H1 (cell line): Measurements from ENCODE around the gene GNG12. TPM values are rescaled to one million over a fixed set of nuclear protein-coding genes. Genes with fewer than 3 reads are reported as not detected.

Source experiments
- CTCF ChIA-PET: fragments of 300-600 bp; sonication (Branson Sonifier 250); formaldehyde crosslinking; loops from one replicate; lab custom pipeline; 2021; ENCODE audit not compliant: partially characterized antibody; lab: Charles Lee
- POLR2A ChIA-PET: fragments of 300-600 bp; sonication (Branson Sonifier 250); formaldehyde crosslinking; loops from one replicate; lab custom pipeline; 2021; ENCODE audit warnings: inconsistent platforms; ENCODE audit not compliant: partially characterized antibody; lab: Charles Lee
- DNase-seq, 2 experiments: peaks; one replicate each; pipeline versions ENCODE4 v3.0.0 to v3.0.0-alpha.2; 2010 to 2022; ENCODE audit warnings: low spot score in 2 of 2, low read depth in 1 of 2, mixed read lengths in 1 of 2
- FAIRE-seq: peaks from 2 replicates; lab custom pipeline; 2011; peaks lifted over from hg19 to GRCh38; lab: Jason Lieb, UNC
- H2AFZ ChIP-seq: 2 replicates; pipeline ENCODE4 v1.8.1; 2012; ENCODE audit warnings: low read length, inconsistent platforms
- H2AK5ac ChIP-seq: 2 replicates; pipeline ENCODE4 v1.6.1; 2013; ENCODE audit warnings: low read depth, low read length
- H2BK120ac ChIP-seq: replicated peaks from 2 replicates; pipeline ENCODE3; 2013; ENCODE audit warnings: low read depth, low read length, inconsistent platforms
- H2BK12ac ChIP-seq: 2 replicates; pipeline ENCODE4 v1.6.1; 2013; ENCODE audit warnings: low read depth, low read length
- H2BK15ac ChIP-seq: 2 replicates; pipeline ENCODE4 v1.6.1; 2013; ENCODE audit warnings: low read length
- H2BK20ac ChIP-seq: 2 replicates; pipeline ENCODE4 v1.6.1; 2013; ENCODE audit warnings: low read length
- H2BK5ac ChIP-seq: 2 replicates; pipeline ENCODE4 v1.6.1; 2013; ENCODE audit warnings: low read depth, low read length
- H3K14ac ChIP-seq: 2 replicates; pipeline ENCODE4 v1.6.1; 2013; ENCODE audit warnings: inconsistent platforms; ENCODE audit not compliant: insufficient read length
- H3K18ac ChIP-seq: 2 replicates; pipeline ENCODE4 v1.6.1; 2013; ENCODE audit warnings: low read length; ENCODE audit errors: extremely low read depth
- H3K23ac ChIP-seq: 2 replicates; pipeline ENCODE4 v1.6.1; 2013; ENCODE audit warnings: inconsistent platforms; ENCODE audit not compliant: insufficient read length
- H3K23me2 ChIP-seq: 2 replicates; pipeline ENCODE4 v1.6.1; 2013; ENCODE audit warnings: low read depth, low read length
- H3K27ac ChIP-seq: 2 replicates; pipeline ENCODE4 v1.6.1; 2011; ENCODE audit warnings: low read depth, low read length, inconsistent platforms
- H3K27me3 ChIP-seq, 4 experiments: replicated peaks in 1 of 4; 1 replicate in 1 of 4; 2 replicates in 3 of 4; pipeline versions ENCODE4 v1.6.1 to v1.8.1; 2011 to 2013; ENCODE audit warnings: low read length in 3 of 4, mild to moderate bottlenecking in 3 of 4, inconsistent platforms in 2 of 4, mixed read lengths in 2 of 4, moderate library complexity in 1 of 4; ENCODE audit not compliant: control insufficient read depth in 3 of 4, insufficient read depth in 3 of 4; ENCODE audit errors: extremely low read depth in 1 of 4
- H3K36me3 ChIP-seq, 4 experiments: 2 replicates each; pipeline versions ENCODE4 v1.6.1 to v1.8.1; 2011 to 2013; ENCODE audit warnings: mild to moderate bottlenecking in 4 of 4, low read length in 3 of 4, moderate library complexity in 2 of 4, control low read depth in 1 of 4, inconsistent platforms in 1 of 4; ENCODE audit not compliant: insufficient read depth in 4 of 4, control insufficient read depth in 2 of 4
- H3K4ac ChIP-seq: replicated peaks from 2 replicates; pipeline ENCODE3; 2013; ENCODE audit warnings: low read length, low read depth, mixed read lengths, inconsistent platforms; ENCODE audit not compliant: insufficient read length
- H3K4me1 ChIP-seq, 4 experiments: replicated peaks in 1 of 4; 1 replicate in 1 of 4; 2 replicates in 3 of 4; pipeline versions ENCODE4 v1.6.1 to v1.8.1; 2011 to 2013; ENCODE audit warnings: low read length in 3 of 4, inconsistent platforms in 2 of 4, mixed read lengths in 1 of 4; ENCODE audit not compliant: insufficient read depth in 4 of 4, control insufficient read depth in 3 of 4
- H3K4me2 ChIP-seq, 2 experiments: 2 replicates each; pipeline versions ENCODE4 v1.6.1 to v1.8.1; 2011 to 2013; ENCODE audit warnings: low read depth in 2 of 2, low read length in 2 of 2, control low read depth in 1 of 2, inconsistent platforms in 1 of 2, mild to moderate bottlenecking in 1 of 2; ENCODE audit not compliant: insufficient read depth in 1 of 2
- H3K4me3 ChIP-seq, 4 experiments: fragments of 200-600, 300-600 bp in 1 of 4; sonication (generic), shearing (Covaris generic), sonication (Bioruptor Twin) in 1 of 4; 2 replicates each; pipeline versions ENCODE4 v1.5.1 to v1.8.1; 2011 to 2016; ENCODE audit warnings: low read length in 4 of 4, low read depth in 3 of 4, control low read depth in 2 of 4, inconsistent platforms in 2 of 4, mild to moderate bottlenecking in 2 of 4, mixed read lengths in 1 of 4, moderate library complexity in 1 of 4; ENCODE audit not compliant: insufficient read depth in 2 of 4; ENCODE audit errors: extremely low read depth in 1 of 4
- H3K56ac ChIP-seq: replicated peaks from 2 replicates; pipeline ENCODE3; 2013; ENCODE audit warnings: low read depth, mild to moderate bottlenecking, mixed read lengths, low read length, inconsistent platforms; ENCODE audit not compliant: insufficient read length
- H3K79me1 ChIP-seq: 2 replicates; pipeline ENCODE4 v1.6.1; 2013; ENCODE audit warnings: low read depth, low read length, control low read depth
- H3K79me2 ChIP-seq, 2 experiments: 2 replicates each; pipeline versions ENCODE4 v1.6.1 to v1.8.1; 2012 to 2013; ENCODE audit warnings: low read length in 2 of 2, mild to moderate bottlenecking in 2 of 2, inconsistent platforms in 1 of 2; ENCODE audit not compliant: insufficient read depth in 2 of 2, control insufficient read depth in 1 of 2
- H3K9ac ChIP-seq, 4 experiments: replicated peaks in 1 of 4; 1 replicate in 1 of 4; 2 replicates in 3 of 4; pipeline versions ENCODE4 v1.6.1 to v1.8.1; 2011 to 2013; ENCODE audit warnings: low read depth in 3 of 4, low read length in 3 of 4, control low read depth in 2 of 4, mild to moderate bottlenecking in 2 of 4, moderate library complexity in 2 of 4, inconsistent platforms in 1 of 4; ENCODE audit errors: extremely low read depth in 1 of 4
- H3K9me3 ChIP-seq, 2 experiments: 2 replicates each; pipeline versions ENCODE4 v1.6.1 to v1.8.1; 2012 to 2013; ENCODE audit warnings: mild to moderate bottlenecking in 2 of 2, moderate library complexity in 2 of 2, control low read depth in 1 of 2, inconsistent platforms in 1 of 2, low read depth in 1 of 2, low read length in 1 of 2, mixed read lengths in 1 of 2; ENCODE audit not compliant: insufficient read depth in 2 of 2
- H4K20me1 ChIP-seq, 2 experiments: replicated peaks in 1 of 2; 2 replicates each; pipeline versions ENCODE3 to v1.8.1; 2011 to 2013; ENCODE audit warnings: inconsistent platforms in 2 of 2, low read length in 2 of 2, mild to moderate bottlenecking in 1 of 2; ENCODE audit not compliant: insufficient read depth in 2 of 2, control insufficient read depth in 1 of 2
- H4K5ac ChIP-seq: 2 replicates; pipeline ENCODE4 v1.6.1; 2013; ENCODE audit warnings: low read length, low read depth, mixed read lengths, inconsistent platforms; ENCODE audit not compliant: insufficient read length
- H4K8ac ChIP-seq: 2 replicates; pipeline ENCODE4 v1.8.0; 2013; ENCODE audit warnings: mild to moderate bottlenecking, moderate library complexity, low read length, inconsistent platforms; ENCODE audit not compliant: insufficient read depth; ENCODE audit errors: extremely low read depth
- H4K91ac ChIP-seq: replicated peaks from 2 replicates; pipeline ENCODE3; 2013; ENCODE audit warnings: low read length, mixed read lengths, inconsistent platforms; ENCODE audit not compliant: insufficient read length
- ATF3 ChIP-seq: IDR thresholded peaks from 2 replicates; pipeline ENCODE4 v1.6.1; 2011; ENCODE audit warnings: low read depth, mild to moderate bottlenecking, low read length; ENCODE audit not compliant: insufficient read depth
- JUN ChIP-seq: IDR thresholded peaks from 2 replicates; pipeline ENCODE4 v1.6.1; 2011; ENCODE audit warnings: low read depth, mild to moderate bottlenecking, improper control_type of control experiment, low read length
- TAF7 ChIP-seq: optimal IDR thresholded peaks from 2 replicates; pipeline ENCODE3; 2011; ENCODE audit warnings: low read depth, mild to moderate bottlenecking, inconsistent platforms, low read length, moderate library complexity, borderline replicate concordance
- ZNF274 ChIP-seq: IDR thresholded peaks from 2 replicates; pipeline ENCODE4 v1.7.0; 2012; ENCODE audit warnings: low read length, borderline replicate concordance; ENCODE audit errors: extremely low read depth
- WGBS, 2 experiments: shearing (Covaris generic) in 1 of 2; methylation state at CpG; one replicate each; pipeline versions ENCODE4 v1.1.6 to v1.1.7; 2013 to 2015; ENCODE audit warnings: low lambda C conversion rate in 2 of 2, mixed read lengths in 2 of 2, inconsistent platforms in 1 of 2, low coverage in 1 of 2, missing lambda C conversion rate in 1 of 2; ENCODE audit not compliant: insufficient replicate concordance in 2 of 2, insufficient coverage in 1 of 2, insufficient read length in 1 of 2; ENCODE audit errors: extremely low coverage in 1 of 2, missing lambda C conversion rate in 1 of 2; 5-methylcytosine and 5-hydroxymethylcytosine counted together
- polyA plus RNA-seq, 7 experiments: library from polyadenylated mRNA; depleted of rRNA in 3 of 7; stranded (reverse) in 5 of 7; unstranded in 2 of 7; fragments of >200 nt in 5 of 7; fragments of 200-250 nt in 2 of 7; gene quantifications; 1 replicate in 5 of 7; 2 replicates in 1 of 7; 4 replicates in 1 of 7; pipeline versions ENCODE4 v1.2.1 to v1.2.3, GENCODE V29; 2011 to 2013; ENCODE audit warnings: missing spikeins in 2 of 7, mixed read lengths in 2 of 7
- total RNA-seq: library from RNA; stranded (reverse); fragmentation: NEBNext Ultra II Directional; extraction: Animal tissue kit (Norgen Biotek cat#: 25700); gene quantifications from 2 replicates; pipeline ENCODE4 v1.2.1, GENCODE V29; 2021

The GNG12 gene
- total and polyA plus RNA-seq, 2 of the 8 experiments (the other 6 are each of a cell fraction or from before 2014, with no cell fraction given) = 11.4 to 35.8 TPM

- FAIRE-seq = no peak
- H3K4me1 ChIP-seq = no peaks in the 10 kb centered on the region
Observed at GRCh38 chr1:67659229-67659628, 174.0 kb downstream of the GNG12 start.

More at GRCh38 chr1:67659229-67659628, 174.0 kb downstream of the GNG12 start:
- H3K4me3 ChIP-seq = no peak overlapping the region
- no peaks in the 10 kb centered on the region for H3K79me2 ChIP-seq
- H3K27me3 ChIP-seq = no peaks in the 10 kb centered on the region
- no peak overlapping the region for H3K56ac ChIP-seq
- H2AFZ ChIP-seq = no peak overlapping the region
- no peak for TF ChIP-seq TAF7
- no peak for TF ChIP-seq ATF3
- no peak for TF ChIP-seq JUN
- no peak for TF ChIP-seq ZNF274
- no peak overlapping the region for H3K4ac ChIP-seq
- H2BK20ac ChIP-seq = no peak overlapping the region
- H3K9ac ChIP-seq = no peak overlapping the region
- H2BK120ac ChIP-seq = no peak overlapping the region
- DNase-seq = no peak
- H2BK15ac ChIP-seq = no peak overlapping the region
- no peak overlapping the region for H3K14ac ChIP-seq
- no peak overlapping the region for H2AK5ac ChIP-seq
- H4K91ac ChIP-seq = no peak overlapping the region
- ChIA-PET POLR2A (no interaction called here), CTCF (interaction anchor here (0.9 to 1.5 kb wide), 3 partner anchors 15 to 101 kb away, joined by 3 to 6 read pairs (median 4); no protein-coding TSS in a partner anchor)
- H4K5ac ChIP-seq = no peak overlapping the region
- H2BK5ac ChIP-seq = no peak overlapping the region
- H3K18ac ChIP-seq = no peak overlapping the region
- H3K23me2 ChIP-seq = no peaks in the 10 kb centered on the region
- no peak overlapping the region for H4K8ac ChIP-seq
- H3K9me3 ChIP-seq = no peaks in the 10 kb centered on the region
- H3K79me1 ChIP-seq = no peaks in the 10 kb centered on the region
- H4K20me1 ChIP-seq = no peaks in the 10 kb centered on the region
- no peak overlapping the region for H3K4me2 ChIP-seq
- WGBS, 2 experiments = 98% methylated on average over 2 of the region's 2 CpGs; no CpG with 5 or more reads in 1 of the 2 experiments
- no peak overlapping the region for H3K27ac ChIP-seq
- H3K36me3 ChIP-seq = no peaks in the 10 kb centered on the region
- no peak overlapping the region for H3K23ac ChIP-seq
- H2BK12ac ChIP-seq = no peak overlapping the region
